Right ventricle myocardium inferior (tissue), 1 donor: Measurements from ENCODE around the gene CCDC59. TPM values are rescaled to one million over a fixed set of nuclear protein-coding genes. Genes with fewer than 3 reads are reported as not detected.

ENCODE experiments used
- ATAC-seq: fragments of 200-7000 bp; cut with Tn5 transposase; one replicate; pipeline ENCODE4 v1.9.1; 2020; ENCODE audit warnings: mild to moderate bottlenecking, moderate library complexity
- DNase-seq: peaks from one replicate; pipeline ENCODE4 v3.0.0; 2021; ENCODE audit errors: missing footprints
- intact Hi-C: fragments of 100-400 bp; cut with DNase I; formaldehyde crosslinking; loops from one replicate; pipeline ENCODE4 v1.11.0; 2022
- total RNA-seq: library from RNA; stranded (reverse); fragmentation: NEBNext Ultra II Directional; extraction: Animal tissue kit (Norgen Biotek cat#: 25700); gene quantifications from one replicate; pipeline ENCODE4 v1.2.1, GENCODE V29; 2021
- donor health status: DM: no; HTN: yes; CAD: no; lungs with severe emphysema.

Gene CCDC59
- total RNA-seq, 1 donor from 2014 or later: 25.5 TPM

GRCh38 chr12:82326905-82327503 lies 31.2 kb downstream of the CCDC59 start:
- DNase-seq: no peak
- no peak for ATAC-seq
- intact Hi-C loops: loop anchor here (2.0 kb wide), 1 partner anchor 682 kb away; no protein-coding TSS in a partner anchor

- no peak for ATAC-seq
- intact Hi-C loops: loop anchor here (2.0 kb wide), 1 partner anchor 681 kb away; no protein-coding TSS in a partner anchor
These were observed 32.4 kb downstream of the CCDC59 start for GRCh38 chr12:82325540-82326336.

GRCh38 chr12:82319276-82319675 lies 38.9 kb downstream of the CCDC59 start:
- DNase-seq (no peak), ATAC-seq (no peak)
- intact Hi-C loops: no loop called here

More at GRCh38 chr12:82325540-82326336, 32.4 kb downstream of the CCDC59 start:
- DNase-seq: no peak

GRCh38 chr12:82314406-82314892 lies 43.7 kb downstream of the CCDC59 start:
- intact Hi-C loops: no loop called here
- DNase-seq (no peak), ATAC-seq (no peak)

Other genes starting within 250 kb of the CCDC59 start
- 15.0 TPM for gene METTL25, start 142 bp upstream of the CCDC59 start, total RNA-seq